DND-41 (cell line): ENCODE measurements around the gene CRACR2A.

Experiments
- ATAC-seq: fragments of 200-7000 bp; cut with Tn5 transposase; 3 replicates; pipeline ENCODE4 v1.9.1; 2021; ENCODE audit warnings: low read depth; ENCODE audit not compliant: insufficient read depth
- DNase-seq: peaks from one replicate; pipeline ENCODE4 v3.0.0-alpha.2; 2020
- H2AFZ ChIP-seq: 2 replicates; pipeline ENCODE4 v1.6.0; 2012; ENCODE audit warnings: low read depth, low read length
- H3K27ac ChIP-seq: 2 replicates; pipeline ENCODE4 v1.5.1; 2012; ENCODE audit warnings: low read length, inconsistent platforms
- H3K27me3 ChIP-seq: fragments of 200-600 bp; sonication (generic); 2 replicates; pipeline ENCODE4 v1.6.0; 2012; ENCODE audit warnings: low read length, mild to moderate bottlenecking, inconsistent platforms; ENCODE audit not compliant: insufficient read depth, poor library complexity
- H3K36me3 ChIP-seq: 2 replicates; pipeline ENCODE4 v1.5.1; 2012; ENCODE audit warnings: low read length, inconsistent platforms; ENCODE audit not compliant: insufficient read depth
- H3K4me1 ChIP-seq: 2 replicates; pipeline ENCODE4 v1.5.1; 2012; ENCODE audit warnings: mild to moderate bottlenecking, low read length; ENCODE audit not compliant: insufficient read depth
- H3K4me2 ChIP-seq: 2 replicates; pipeline ENCODE4 v1.6.0; 2012; ENCODE audit warnings: mild to moderate bottlenecking, moderate library complexity, low read length, inconsistent platforms; ENCODE audit not compliant: insufficient read depth
- H3K4me3 ChIP-seq, 2 experiments: fragments of 200-600 bp in 1 of 2; shearing (Covaris generic) in 1 of 2; 2 replicates each; pipeline ENCODE4 v1.5.1; 2012 to 2016; ENCODE audit warnings: inconsistent platforms in 2 of 2, low read length in 2 of 2, mild to moderate bottlenecking in 2 of 2, low read depth in 1 of 2, moderate library complexity in 1 of 2
- H3K79me2 ChIP-seq: 2 replicates; pipeline ENCODE4 v1.6.0; 2012; ENCODE audit warnings: low read length, inconsistent platforms; ENCODE audit not compliant: insufficient read depth
- H3K9ac ChIP-seq: 2 replicates; pipeline ENCODE4 v1.6.0; 2012; ENCODE audit warnings: low read depth, mild to moderate bottlenecking, inconsistent platforms, low read length, moderate library complexity
- H3K9me3 ChIP-seq: 2 replicates; pipeline ENCODE4 v1.5.1; 2012; ENCODE audit warnings: low read length, moderate library complexity, mild to moderate bottlenecking, inconsistent platforms; ENCODE audit not compliant: insufficient read depth, severe bottlenecking
- H4K20me1 ChIP-seq: 2 replicates; pipeline ENCODE4 v1.6.0; 2012; ENCODE audit warnings: low read length; ENCODE audit not compliant: insufficient read depth
- EZH2 ChIP-seq: IDR thresholded peaks from 3 replicates; pipeline ENCODE4 v1.6.1; 2012; ENCODE audit warnings: borderline replicate concordance, low read depth, mild to moderate bottlenecking, moderate library complexity, low read length, inconsistent platforms; ENCODE audit not compliant: severe bottlenecking
- TF ChIP-seq, protein P1 (sequence below): IDR thresholded peaks from 2 replicates; pipeline ENCODE4 v1.5.1; 2012; ENCODE audit warnings: borderline replicate concordance, low read length, moderate library complexity, mild to moderate bottlenecking; ENCODE audit not compliant: poor library complexity, severe bottlenecking; ENCODE audit errors: extremely low read depth

The CRACR2A gene

DNA sequence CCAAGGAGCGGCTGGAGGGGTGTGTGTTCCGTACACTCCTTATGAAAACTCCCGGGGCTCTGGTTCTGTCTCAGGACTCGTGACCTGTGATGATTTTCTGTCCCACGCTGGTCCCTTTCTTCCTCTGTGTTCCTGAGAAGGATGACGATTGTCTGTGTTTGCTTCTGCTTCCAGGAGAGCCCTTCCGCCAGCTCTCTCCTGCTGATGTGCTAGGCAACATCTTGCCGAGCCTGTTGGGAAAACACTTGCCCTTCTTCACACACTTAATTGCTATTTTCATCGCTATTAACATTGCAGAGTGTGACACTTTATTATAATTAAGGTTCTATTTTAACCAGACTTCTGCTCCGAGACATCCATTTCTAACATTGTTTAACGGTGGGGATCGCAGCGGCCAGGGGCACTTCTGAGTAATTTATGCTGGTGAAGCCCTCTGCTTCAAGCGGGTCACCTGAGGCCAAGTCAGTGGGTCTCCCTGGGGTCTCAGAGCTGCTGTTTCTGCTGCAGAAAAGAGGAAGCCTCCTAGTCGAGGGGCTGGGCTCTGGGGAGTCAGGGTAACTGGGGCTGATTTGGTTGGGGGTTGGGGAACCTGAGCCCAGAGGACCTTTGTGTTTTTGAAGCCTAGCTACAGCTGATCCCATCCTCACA lies 173.3 kb downstream of the CRACR2A start:
- DNase-seq: no peak
- Histone ChIP-seq H3K4me1 (no peaks in the 10 kb centered on the region), H3K4me3 (no peak overlapping the region), H3K9ac (no peak overlapping the region), H3K27ac (no peak overlapping the region), H3K27me3 (peaks cover 11% of the 10 kb centered on the region), H3K79me2 (no peaks in the 10 kb centered on the region), H3K36me3 (no peaks in the 10 kb centered on the region), H3K4me2 (no peak overlapping the region), H3K9me3 (no peaks in the 10 kb centered on the region), H4K20me1 (no peaks in the 10 kb centered on the region), H2AFZ (no peak overlapping the region)
- ATAC-seq: no peak
- TF ChIP-seq, protein P1, sequence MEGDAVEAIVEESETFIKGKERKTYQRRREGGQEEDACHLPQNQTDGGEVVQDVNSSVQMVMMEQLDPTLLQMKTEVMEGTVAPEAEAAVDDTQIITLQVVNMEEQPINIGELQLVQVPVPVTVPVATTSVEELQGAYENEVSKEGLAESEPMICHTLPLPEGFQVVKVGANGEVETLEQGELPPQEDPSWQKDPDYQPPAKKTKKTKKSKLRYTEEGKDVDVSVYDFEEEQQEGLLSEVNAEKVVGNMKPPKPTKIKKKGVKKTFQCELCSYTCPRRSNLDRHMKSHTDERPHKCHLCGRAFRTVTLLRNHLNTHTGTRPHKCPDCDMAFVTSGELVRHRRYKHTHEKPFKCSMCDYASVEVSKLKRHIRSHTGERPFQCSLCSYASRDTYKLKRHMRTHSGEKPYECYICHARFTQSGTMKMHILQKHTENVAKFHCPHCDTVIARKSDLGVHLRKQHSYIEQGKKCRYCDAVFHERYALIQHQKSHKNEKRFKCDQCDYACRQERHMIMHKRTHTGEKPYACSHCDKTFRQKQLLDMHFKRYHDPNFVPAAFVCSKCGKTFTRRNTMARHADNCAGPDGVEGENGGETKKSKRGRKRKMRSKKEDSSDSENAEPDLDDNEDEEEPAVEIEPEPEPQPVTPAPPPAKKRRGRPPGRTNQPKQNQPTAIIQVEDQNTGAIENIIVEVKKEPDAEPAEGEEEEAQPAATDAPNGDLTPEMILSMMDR: no peak
- no peak for TF ChIP-seq EZH2

DNA sequence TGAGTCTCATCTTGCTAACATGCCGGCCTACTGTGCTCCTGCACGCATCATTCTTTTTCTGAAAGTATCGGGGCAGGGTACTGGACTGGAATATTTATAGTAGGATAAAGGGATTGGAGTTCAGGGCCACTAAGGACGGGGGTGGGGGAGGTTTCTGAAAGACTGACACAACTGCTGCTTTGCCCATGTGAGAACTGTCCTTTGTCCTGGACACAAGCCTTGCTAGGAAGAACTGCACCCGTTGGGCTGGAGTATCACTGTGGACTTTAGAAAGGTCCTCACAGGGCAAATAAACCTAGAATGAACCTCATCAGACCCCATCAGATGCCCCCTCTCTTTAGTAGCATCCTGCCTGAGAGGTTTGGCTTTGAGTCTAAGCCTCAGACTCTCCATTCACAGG lies 174.4 kb downstream of the CRACR2A start:
- ATAC-seq: no peak
- no peak for TF ChIP-seq EZH2
- H3K36me3 ChIP-seq: no peaks in the 10 kb centered on the region
- H4K20me1 ChIP-seq: no peaks in the 10 kb centered on the region
- no peak overlapping the region for H3K4me3 ChIP-seq
- H3K27ac ChIP-seq: no peak overlapping the region
- H3K79me2 ChIP-seq: no peaks in the 10 kb centered on the region
- H3K9ac ChIP-seq: no peak overlapping the region
- H3K9me3 ChIP-seq: no peaks in the 10 kb centered on the region
- peaks cover 19% of the 10 kb centered on the region for H3K27me3 ChIP-seq
- no peak overlapping the region for H3K4me2 ChIP-seq
- no peaks in the 10 kb centered on the region for H3K4me1 ChIP-seq
- DNase-seq: no peak
- H2AFZ ChIP-seq: no peak overlapping the region

DNA sequence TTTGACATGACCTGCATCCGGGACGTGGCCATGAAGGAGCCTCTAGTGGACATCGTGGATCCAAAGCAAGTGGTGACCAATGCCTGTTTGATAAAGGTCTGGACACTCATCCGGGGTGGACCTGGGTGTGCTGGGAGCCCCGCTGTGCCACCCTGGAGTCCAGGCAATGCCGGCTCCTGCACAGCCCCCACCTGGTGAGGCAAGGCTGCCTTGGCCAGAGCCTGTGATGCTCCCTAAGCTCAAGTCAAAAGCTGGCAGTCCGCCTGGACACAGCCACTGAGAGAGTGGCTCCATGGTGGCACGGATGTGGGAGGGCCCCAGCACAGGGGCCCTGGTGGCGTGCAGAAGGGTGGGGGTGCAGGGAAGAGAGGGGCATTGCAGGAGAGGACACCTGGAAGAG lies 176.0 kb downstream of the CRACR2A start:
- H2AFZ ChIP-seq: no peak overlapping the region
- H3K9me3 ChIP-seq: no peaks in the 10 kb centered on the region
- no peaks in the 10 kb centered on the region for H4K20me1 ChIP-seq
- H3K9ac ChIP-seq: no peak overlapping the region
- ATAC-seq: no peak
- no peak for TF ChIP-seq EZH2
- TF ChIP-seq, protein P1: no peak
- no peak overlapping the region for H3K4me3 ChIP-seq
- H3K79me2 ChIP-seq: no peaks in the 10 kb centered on the region
- H3K36me3 ChIP-seq: no peaks in the 10 kb centered on the region
- peaks cover 25% of the 10 kb centered on the region for H3K27me3 ChIP-seq
- H3K4me2 ChIP-seq: no peak overlapping the region
- H3K27ac ChIP-seq: no peak overlapping the region
- H3K4me1 ChIP-seq: no peaks in the 10 kb centered on the region
- no peak for DNase-seq

DNA sequence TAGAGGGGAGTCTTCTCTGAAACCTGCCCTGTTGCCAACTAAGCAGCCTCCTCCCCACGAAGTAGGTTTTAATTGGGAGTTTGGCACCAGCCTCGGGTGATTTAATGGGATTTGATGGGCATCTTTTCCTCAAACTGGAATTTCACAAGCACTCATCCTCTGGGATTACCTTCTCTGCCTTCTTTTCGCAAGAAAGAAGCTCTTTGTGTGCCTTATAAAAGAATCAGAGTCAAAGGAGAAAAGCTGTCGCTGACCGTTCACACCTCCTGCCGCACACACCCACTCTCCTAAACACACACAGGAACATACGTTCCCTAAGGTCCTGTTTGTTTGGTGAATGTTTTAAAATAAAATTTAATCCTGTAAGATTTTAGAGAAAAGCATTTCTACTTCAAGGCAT lies 177.9 kb downstream of the CRACR2A start:
- H3K4me1 ChIP-seq: no peaks in the 10 kb centered on the region
- H3K9me3 ChIP-seq: no peaks in the 10 kb centered on the region
- H4K20me1 ChIP-seq: no peaks in the 10 kb centered on the region
- H3K27ac ChIP-seq: no peak overlapping the region
- no peak overlapping the region for H3K4me2 ChIP-seq
- no peak overlapping the region for H3K4me3 ChIP-seq
- TF ChIP-seq EZH2: no peak
- TF ChIP-seq, protein P1: no peak
- peaks cover 36% of the 10 kb centered on the region for H3K27me3 ChIP-seq
- DNase-seq (no peak), ATAC-seq (no peak)
- no peak overlapping the region for H3K9ac ChIP-seq
- H3K36me3 ChIP-seq: no peaks in the 10 kb centered on the region
- no peak overlapping the region for H2AFZ ChIP-seq
- no peaks in the 10 kb centered on the region for H3K79me2 ChIP-seq
